ENCODE measurements around the gene ARID5B.

Gene ARID5B

DNA sequence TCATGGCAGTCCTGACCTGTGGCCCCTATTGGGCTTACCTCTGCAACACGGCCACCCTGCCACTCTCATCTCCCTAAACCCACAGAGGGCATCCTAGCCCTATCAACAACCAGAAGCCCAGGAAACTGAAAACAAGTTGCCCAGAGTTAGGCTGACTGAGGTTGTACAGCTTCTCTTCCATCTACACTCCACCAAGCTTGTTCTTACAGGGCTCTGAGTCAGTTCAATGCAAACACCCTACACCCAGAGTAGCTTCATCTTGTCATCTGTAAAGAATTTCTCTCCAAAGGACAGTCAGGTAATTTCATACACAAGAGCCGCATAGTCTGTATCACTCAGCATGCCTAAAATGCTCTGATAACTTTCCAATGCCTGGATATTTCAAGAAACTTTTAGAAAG lies 175.4 kb downstream of the ARID5B start:
- Histone ChIP-seq H3K36me3 (ENCODE audit: control insufficient read depth, insufficient read depth, low read length) (no peaks in the 10 kb centered on the region), H3K4me1 (ENCODE audit: control insufficient read depth, insufficient read depth, low read length) (peaks cover 2% of the 10 kb centered on the region; the same call in 1 of the 2 replicates), H3K4me3 (ENCODE audit: low read length) (no peak overlapping the region), H3K27me3 (ENCODE audit: control insufficient read depth, insufficient read depth, low read length) (no peaks in the 10 kb centered on the region), H3K27ac (ENCODE audit: low read length) (no peak overlapping the region), H3K9me3 (ENCODE audit: control insufficient read depth, insufficient read depth, low read length) (no peaks in the 10 kb centered on the region)
- DNase-seq (ENCODE audit: low read depth, low spot score) = no peak
- whole genome bisulfite sequencing (ENCODE audit: insufficient coverage, insufficient read length) = no CpG with 5 or more reads among the region's 2 CpGs

DNA sequence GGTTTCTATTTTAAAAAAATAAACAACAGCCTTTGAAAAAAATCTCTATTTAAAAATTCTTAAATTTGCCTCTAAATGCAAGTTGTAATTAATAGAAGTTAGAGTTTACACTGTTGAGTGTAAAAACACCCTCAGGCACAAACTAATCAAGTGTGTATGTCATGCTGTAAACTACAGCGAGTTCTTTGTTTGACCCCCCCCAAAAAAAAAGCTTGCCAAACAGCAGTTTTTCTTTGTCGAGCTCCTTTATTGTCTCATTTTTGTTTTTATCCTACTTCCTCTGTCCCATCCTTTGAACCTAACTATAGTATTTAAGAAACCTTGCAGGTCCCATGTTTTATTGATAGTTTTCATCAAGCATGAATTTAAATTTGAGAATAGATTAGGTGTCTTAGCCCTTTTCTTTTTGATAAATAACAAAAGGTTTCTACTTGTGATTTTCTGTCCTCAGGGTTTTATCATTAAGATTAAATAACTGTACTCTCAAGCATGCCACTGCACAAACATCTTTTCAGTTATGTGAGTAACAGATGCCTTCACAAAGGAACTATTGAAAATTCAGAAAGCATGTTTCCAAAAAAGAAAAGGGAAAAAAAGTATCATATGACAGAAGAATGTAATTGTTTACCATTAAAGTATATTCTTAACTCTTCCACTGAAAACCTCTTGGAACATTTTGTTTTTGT lies 176.0 kb downstream of the ARID5B start:
- no peaks in the 10 kb centered on the region for H3K27me3 ChIP-seq (ENCODE audit: control insufficient read depth, insufficient read depth, low read length)
- DNase-seq (ENCODE audit: low read depth, low spot score) = no peak
- H3K4me3 ChIP-seq (ENCODE audit: low read length) = no peak overlapping the region
- H3K9me3 ChIP-seq (ENCODE audit: control insufficient read depth, insufficient read depth, low read length) = no peaks in the 10 kb centered on the region
- no peaks in the 10 kb centered on the region for H3K36me3 ChIP-seq (ENCODE audit: control insufficient read depth, insufficient read depth, low read length)
- WGBS (ENCODE audit: insufficient coverage, insufficient read length) = no CpG with 5 or more reads among the region's 2 CpGs
- H3K4me1 ChIP-seq (ENCODE audit: control insufficient read depth, insufficient read depth, low read length) = peaks cover 2% of the 10 kb centered on the region; the same call in 1 of the 2 replicates
- H3K27ac ChIP-seq (ENCODE audit: low read length) = no peak overlapping the region

DNA sequence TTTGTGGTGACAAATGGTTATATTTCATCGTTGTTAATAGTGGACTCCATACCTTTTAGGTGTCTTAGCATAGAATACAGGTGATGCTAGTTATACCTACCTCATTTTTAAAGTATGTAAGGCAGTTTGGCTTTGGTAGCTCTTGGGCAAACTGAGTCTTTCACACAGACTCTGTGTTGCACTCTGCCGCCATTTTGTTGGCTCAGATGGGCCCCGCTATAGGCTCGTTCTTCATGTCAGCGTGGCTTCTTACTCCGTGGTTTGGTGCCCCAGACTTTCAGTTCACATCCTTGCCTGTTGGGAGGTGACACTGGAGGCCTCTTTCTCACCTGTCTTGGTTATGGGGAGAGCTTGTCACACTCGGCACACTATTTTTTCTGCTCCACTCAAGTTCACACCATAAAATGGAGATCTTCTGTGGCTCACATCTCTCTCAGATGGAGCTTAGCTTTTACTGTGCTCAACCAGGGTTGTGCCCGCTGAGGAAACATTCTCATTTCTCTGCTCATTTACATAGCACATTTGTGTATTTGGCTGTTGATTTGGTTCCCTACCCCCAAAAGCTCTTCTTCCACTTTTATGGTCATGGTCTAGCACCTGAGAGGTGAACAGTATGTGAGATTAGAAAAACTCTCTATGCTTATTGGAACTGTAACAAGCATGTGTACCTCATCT lies 178.5 kb downstream of the ARID5B start:
- H3K4me1 ChIP-seq (ENCODE audit: control insufficient read depth, insufficient read depth, low read length) = peaks cover 2% of the 10 kb centered on the region; the same call in 1 of the 2 replicates
- no CpG with 5 or more reads among the region's 8 CpGs for WGBS (ENCODE audit: insufficient coverage, insufficient read length)

DNA sequence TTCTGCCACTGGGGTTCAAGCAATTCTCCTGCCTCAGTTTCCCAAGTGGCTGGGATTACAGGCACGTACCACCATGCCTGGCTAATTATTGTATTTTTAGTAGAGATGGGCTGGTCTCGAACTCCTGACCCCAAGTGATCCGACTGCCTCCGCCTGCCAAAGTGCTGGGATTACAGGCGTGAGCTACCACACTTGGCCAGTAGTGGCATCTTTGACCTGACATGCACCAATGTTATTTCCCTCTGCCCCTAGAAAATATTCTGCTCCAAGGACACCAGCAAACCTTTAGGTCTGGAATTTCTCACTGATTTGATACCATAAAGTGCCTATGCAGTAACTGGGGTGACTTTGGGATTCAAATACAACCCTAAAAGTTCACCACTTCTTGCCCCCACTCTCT lies 179.4 kb downstream of the ARID5B start:
- Histone ChIP-seq H3K27ac (ENCODE audit: low read length) (no peak overlapping the region), H3K27me3 (ENCODE audit: control insufficient read depth, insufficient read depth, low read length) (no peaks in the 10 kb centered on the region), H3K9me3 (ENCODE audit: control insufficient read depth, insufficient read depth, low read length) (no peaks in the 10 kb centered on the region), H3K4me1 (ENCODE audit: control insufficient read depth, insufficient read depth, low read length) (peaks cover 2% of the 10 kb centered on the region; the same call in 1 of the 2 replicates), H3K36me3 (ENCODE audit: control insufficient read depth, insufficient read depth, low read length) (no peaks in the 10 kb centered on the region), H3K4me3 (ENCODE audit: low read length) (no peak overlapping the region)
- whole genome bisulfite sequencing (ENCODE audit: insufficient coverage, insufficient read length) = no CpG with 5 or more reads among the region's 5 CpGs
- no peak for DNase-seq (ENCODE audit: low read depth, low spot score)

More for the DNA sequence above, 178.5 kb downstream of the ARID5B start:
- H3K36me3 ChIP-seq (ENCODE audit: control insufficient read depth, insufficient read depth, low read length) = no peaks in the 10 kb centered on the region
- no peak overlapping the region for H3K27ac ChIP-seq (ENCODE audit: low read length)
- no peak overlapping the region for H3K4me3 ChIP-seq (ENCODE audit: low read length)
- no peak for DNase-seq (ENCODE audit: low read depth, low spot score)
- no peaks in the 10 kb centered on the region for H3K27me3 ChIP-seq (ENCODE audit: control insufficient read depth, insufficient read depth, low read length)
- no peaks in the 10 kb centered on the region for H3K9me3 ChIP-seq (ENCODE audit: control insufficient read depth, insufficient read depth, low read length)

DNA sequence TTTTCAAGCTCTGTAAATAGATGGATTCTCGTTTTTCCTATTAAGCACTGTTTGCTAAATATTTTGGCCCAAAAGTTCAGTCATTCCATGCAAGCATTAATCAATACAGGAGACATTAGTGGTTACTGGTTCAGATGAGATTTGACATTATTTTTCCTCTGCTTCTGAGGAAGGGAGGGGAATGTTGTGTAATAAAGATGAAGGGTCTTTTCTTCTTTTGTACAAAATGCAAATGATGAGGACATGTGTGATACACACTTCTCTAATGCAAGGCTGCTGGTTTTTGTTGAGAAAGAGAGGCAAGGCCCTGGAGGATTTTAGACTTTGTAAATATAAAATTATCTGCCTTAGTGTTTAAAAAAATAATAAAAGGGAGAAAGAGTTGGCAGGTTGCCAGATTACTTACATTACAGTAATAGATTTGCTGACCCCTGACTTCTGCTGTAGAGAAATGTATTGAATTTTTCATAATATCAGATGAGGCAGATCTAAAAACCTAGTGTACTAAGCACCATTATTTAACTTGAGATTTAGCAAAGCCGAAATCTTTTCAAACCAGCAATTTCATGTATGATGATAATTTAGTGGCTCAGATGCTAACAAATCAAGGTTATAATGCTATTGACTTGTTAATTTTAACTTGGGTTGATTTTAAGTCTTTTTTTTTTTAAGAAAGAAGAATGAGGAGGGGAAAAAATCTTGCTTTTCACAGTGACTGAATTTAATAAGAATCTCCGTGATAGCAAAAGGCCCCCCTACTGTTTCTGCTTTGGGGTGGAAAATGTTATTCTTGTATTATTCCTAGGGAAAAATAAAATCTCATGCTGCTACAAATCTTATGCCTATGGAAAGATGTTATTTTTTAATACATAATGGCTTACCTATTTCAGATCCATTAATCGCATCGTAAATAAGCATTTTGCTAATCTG lies 180.1 kb downstream of the ARID5B start:
- Histone ChIP-seq H3K27me3 (ENCODE audit: control insufficient read depth, insufficient read depth, low read length) (no peaks in the 10 kb centered on the region), H3K4me3 (ENCODE audit: low read length) (no peak overlapping the region), H3K9me3 (ENCODE audit: control insufficient read depth, insufficient read depth, low read length) (no peaks in the 10 kb centered on the region), H3K4me1 (ENCODE audit: control insufficient read depth, insufficient read depth, low read length) (peaks cover 2% of the 10 kb centered on the region; the same call in 1 of the 2 replicates), H3K36me3 (ENCODE audit: control insufficient read depth, insufficient read depth, low read length) (no peaks in the 10 kb centered on the region), H3K27ac (ENCODE audit: low read length) (no peak overlapping the region)
- no CpG with 5 or more reads among the region's 5 CpGs for WGBS (ENCODE audit: insufficient coverage, insufficient read length)
- DNase-seq (ENCODE audit: low read depth, low spot score) = no peak

DNA sequence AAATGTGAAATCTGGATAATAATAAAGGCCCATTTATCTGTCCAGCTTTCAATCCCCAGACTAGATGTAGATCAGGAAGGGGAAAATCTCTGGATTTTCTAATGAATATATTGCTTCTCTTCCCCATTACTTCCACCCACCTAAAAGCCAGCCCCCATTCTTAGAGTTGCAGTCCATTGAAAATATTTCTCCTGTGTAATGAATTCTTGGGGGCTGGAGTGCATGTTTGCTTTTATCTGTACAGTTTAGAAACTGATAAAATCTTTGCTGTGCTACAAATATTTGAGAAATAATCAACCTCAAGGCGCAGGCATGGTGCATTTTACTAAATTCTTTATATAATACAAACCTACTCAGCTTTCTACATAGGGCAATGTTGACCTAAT lies 180.8 kb downstream of the ARID5B start:
- Histone ChIP-seq H3K4me3 (ENCODE audit: low read length) (no peak overlapping the region), H3K27ac (ENCODE audit: low read length) (no peak overlapping the region), H3K36me3 (ENCODE audit: control insufficient read depth, insufficient read depth, low read length) (no peaks in the 10 kb centered on the region), H3K4me1 (ENCODE audit: control insufficient read depth, insufficient read depth, low read length) (no peaks in the 10 kb centered on the region), H3K9me3 (ENCODE audit: control insufficient read depth, insufficient read depth, low read length) (no peaks in the 10 kb centered on the region), H3K27me3 (ENCODE audit: control insufficient read depth, insufficient read depth, low read length) (no peaks in the 10 kb centered on the region)
- no peak for DNase-seq (ENCODE audit: low read depth, low spot score)
- no CpG with 5 or more reads among the region's 1 CpG for WGBS (ENCODE audit: insufficient coverage, insufficient read length)

DNA sequence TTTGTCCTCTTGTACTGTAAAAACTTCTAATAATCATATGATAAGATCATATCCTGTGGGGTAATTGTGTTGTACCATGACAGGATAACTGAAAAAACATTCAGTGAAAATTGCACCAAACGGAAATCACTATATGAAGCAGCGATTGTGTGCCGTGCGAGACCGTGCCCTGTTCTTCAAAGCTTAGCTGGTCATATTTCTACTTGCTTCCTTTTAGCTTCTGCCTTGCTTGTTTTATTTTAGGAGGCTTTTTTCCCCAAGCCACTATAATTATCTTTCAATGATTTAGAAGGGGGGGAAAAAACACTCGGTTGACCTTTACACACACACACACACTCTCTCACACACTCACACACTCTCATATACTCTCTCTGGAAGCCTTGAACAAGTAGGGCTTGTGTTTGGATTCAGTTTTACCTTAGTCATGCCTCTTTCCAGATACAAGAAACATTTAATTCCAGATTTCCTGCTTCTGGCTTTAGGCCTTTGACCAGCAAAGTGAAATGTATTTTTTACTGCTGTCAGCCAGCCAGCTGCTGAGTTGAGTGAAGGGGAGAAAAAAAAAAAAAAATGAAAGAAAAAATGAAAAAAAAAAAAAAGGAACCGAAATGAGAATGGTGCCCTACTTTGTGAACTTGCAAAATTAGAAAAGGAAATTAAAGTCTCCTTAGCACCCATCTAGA lies 181.4 kb downstream of the ARID5B start:
- no peaks in the 10 kb centered on the region for H3K9me3 ChIP-seq (ENCODE audit: control insufficient read depth, insufficient read depth, low read length)

DNA sequence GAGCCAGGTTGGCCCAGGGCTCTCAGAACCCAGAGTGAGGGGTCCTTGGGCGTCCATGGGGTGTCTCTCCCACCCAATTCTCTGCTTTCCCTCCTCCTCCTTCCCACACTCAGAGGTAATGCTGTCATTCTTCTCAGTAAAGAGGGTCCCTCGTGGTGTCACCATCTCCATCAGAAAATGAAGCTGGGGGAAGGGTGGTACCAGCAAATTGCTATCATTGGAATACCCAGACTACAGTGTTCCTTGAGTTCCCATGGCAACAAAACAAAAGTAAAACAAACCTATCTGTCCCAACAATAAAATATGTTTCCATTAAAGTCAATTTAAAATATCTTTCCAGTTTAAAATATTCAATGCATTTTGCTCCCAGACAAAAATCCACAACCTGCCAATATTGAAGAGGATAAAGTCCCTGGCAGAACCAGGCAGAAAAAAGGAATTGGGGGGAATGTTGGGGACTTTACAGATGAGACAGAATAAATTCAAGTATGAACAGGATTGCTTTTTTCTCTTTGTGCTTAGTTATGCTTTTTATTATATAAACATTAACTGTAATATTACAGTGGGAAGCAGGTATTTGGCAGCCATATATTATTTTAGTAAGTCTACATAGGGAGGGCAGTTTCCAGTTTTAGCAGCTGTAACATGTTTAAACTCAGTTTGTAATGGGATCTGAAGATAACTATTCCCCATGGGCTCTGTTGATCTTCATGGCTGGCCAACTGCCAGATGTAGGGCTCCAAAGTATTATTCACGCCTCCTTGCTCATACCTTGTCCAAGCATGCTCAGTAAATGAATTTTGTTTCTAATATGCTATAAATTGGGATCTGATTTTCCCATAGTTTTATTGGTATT lies 182.1 kb downstream of the ARID5B start:
- Histone ChIP-seq H3K4me1 (ENCODE audit: control insufficient read depth, insufficient read depth, low read length) (no peaks in the 10 kb centered on the region), H3K27ac (ENCODE audit: low read length) (no peak overlapping the region), H3K36me3 (ENCODE audit: control insufficient read depth, insufficient read depth, low read length) (no peaks in the 10 kb centered on the region), H3K9me3 (ENCODE audit: control insufficient read depth, insufficient read depth, low read length) (no peaks in the 10 kb centered on the region), H3K4me3 (ENCODE audit: low read length) (no peak overlapping the region), H3K27me3 (ENCODE audit: control insufficient read depth, insufficient read depth, low read length) (no peaks in the 10 kb centered on the region)
- DNase-seq (ENCODE audit: low read depth, low spot score) = no peak
- no CpG with 5 or more reads among the region's 3 CpGs for WGBS (ENCODE audit: insufficient coverage, insufficient read length)

More for the DNA sequence above, 181.4 kb downstream of the ARID5B start:
- Histone ChIP-seq H3K4me3 (ENCODE audit: low read length) (no peak overlapping the region), H3K27ac (ENCODE audit: low read length) (no peak overlapping the region), H3K36me3 (ENCODE audit: control insufficient read depth, insufficient read depth, low read length) (no peaks in the 10 kb centered on the region), H3K27me3 (ENCODE audit: control insufficient read depth, insufficient read depth, low read length) (no peaks in the 10 kb centered on the region), H3K4me1 (ENCODE audit: control insufficient read depth, insufficient read depth, low read length) (no peaks in the 10 kb centered on the region)
- no CpG with 5 or more reads among the region's 7 CpGs for WGBS (ENCODE audit: insufficient coverage, insufficient read length)
- DNase-seq (ENCODE audit: low read depth, low spot score) = no peak

DNA sequence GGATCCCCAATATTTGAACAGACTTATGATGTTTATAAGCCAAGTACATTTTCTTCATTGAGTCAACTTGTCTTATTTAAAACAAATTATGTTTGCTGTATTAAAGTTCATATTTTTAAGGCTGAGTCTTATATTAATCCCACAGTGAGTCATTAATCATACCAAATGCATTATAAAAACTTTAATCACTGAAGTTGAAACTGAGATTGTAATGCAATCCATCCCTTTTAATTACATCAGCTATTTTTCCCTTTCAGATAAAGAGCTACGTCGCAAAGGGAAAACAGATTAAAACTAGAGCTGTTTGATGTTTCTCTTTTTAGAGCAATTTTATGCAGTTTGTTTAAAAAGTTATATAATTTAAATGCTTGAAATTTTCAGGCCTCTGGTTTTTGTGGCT lies 183.0 kb downstream of the ARID5B start:
- no peak for DNase-seq (ENCODE audit: low read depth, low spot score)
- no peaks in the 10 kb centered on the region for H3K9me3 ChIP-seq (ENCODE audit: control insufficient read depth, insufficient read depth, low read length)
- no peak overlapping the region for H3K27ac ChIP-seq (ENCODE audit: low read length)
- no peaks in the 10 kb centered on the region for H3K4me1 ChIP-seq (ENCODE audit: control insufficient read depth, insufficient read depth, low read length)
- H3K27me3 ChIP-seq (ENCODE audit: control insufficient read depth, insufficient read depth, low read length) = no peaks in the 10 kb centered on the region
- no peaks in the 10 kb centered on the region for H3K36me3 ChIP-seq (ENCODE audit: control insufficient read depth, insufficient read depth, low read length)
- no peak overlapping the region for H3K4me3 ChIP-seq (ENCODE audit: low read length)
- WGBS (ENCODE audit: insufficient coverage, insufficient read length) = no CpG with 5 or more reads among the region's 2 CpGs

All from iPS DF 6.9 (cell line).